HG02938 (cell line): Measurements from ENCODE around the gene MAP7.
"Not testable (repeated sequence)": the region's sequence is repeated elsewhere in the genome, so short reads cannot be mapped to it uniquely, and the experiment has no call there.

Experiments
- ATAC-seq: cut with Tn5 transposase; IDR thresholded peaks from one replicate; pipeline ENCODE4 v1.9.1; 2021; ENCODE audit warnings: mild to moderate bottlenecking, moderate library complexity; ENCODE audit not compliant: unreplicated experiment

MAP7 gene

GRCh38 chr6:136550330-136551071, at the start of gene MAP7:
Gene MAP7 (minus strand): TSS chr6:136550422. CDS start chr6:136550408, 14 bp downstream.
- peak; percentile 57 for ATAC-seq

GRCh38 chr6:136599329-136600011, 49.2 kb upstream of the MAP7 start:
- no peak for ATAC-seq

DNA sequence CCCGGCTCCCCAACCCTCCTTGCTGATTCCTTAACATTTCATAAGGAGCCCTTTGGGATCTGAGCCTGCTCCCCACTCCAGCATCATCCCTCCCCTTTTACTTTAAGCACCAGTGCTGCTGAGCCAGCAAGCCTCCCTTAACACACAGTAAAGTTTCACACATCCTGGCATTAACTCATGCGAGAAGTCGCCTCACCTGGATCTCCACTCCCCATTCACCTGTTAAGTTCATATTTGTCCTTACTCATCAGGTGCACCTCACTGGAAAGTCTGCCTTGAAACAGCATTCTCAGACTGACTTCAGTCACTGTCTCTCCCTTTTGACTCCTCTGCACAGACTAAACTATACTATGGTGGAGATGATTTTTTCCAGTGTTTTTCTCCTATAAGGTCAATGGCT, 47.8 kb upstream of the MAP7 start:
- no peak for ATAC-seq

DNA sequence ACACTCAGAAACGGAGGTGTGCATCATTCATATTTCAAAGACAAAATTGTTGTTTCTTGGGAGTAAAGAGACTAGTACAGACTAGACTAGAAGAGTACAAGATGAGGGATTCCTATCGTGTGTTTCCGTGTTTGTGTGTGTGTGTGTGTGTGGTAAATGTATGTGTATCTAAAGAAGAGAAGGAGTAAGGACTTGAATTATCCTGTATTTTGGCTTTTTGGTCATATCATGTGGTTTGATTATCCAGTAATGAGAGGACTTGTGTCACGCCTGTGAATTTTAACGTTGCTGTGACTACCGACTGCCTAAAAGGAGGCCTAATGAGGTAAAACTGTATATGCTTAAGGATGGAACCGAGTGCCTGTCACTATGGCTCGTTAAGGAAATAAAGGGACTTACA, 44.4 kb upstream of the MAP7 start:
- no peak for ATAC-seq

GRCh38 chr6:136593748-136594490, 43.7 kb upstream of the MAP7 start:
- ATAC-seq, result peak; percentile 97

DNA sequence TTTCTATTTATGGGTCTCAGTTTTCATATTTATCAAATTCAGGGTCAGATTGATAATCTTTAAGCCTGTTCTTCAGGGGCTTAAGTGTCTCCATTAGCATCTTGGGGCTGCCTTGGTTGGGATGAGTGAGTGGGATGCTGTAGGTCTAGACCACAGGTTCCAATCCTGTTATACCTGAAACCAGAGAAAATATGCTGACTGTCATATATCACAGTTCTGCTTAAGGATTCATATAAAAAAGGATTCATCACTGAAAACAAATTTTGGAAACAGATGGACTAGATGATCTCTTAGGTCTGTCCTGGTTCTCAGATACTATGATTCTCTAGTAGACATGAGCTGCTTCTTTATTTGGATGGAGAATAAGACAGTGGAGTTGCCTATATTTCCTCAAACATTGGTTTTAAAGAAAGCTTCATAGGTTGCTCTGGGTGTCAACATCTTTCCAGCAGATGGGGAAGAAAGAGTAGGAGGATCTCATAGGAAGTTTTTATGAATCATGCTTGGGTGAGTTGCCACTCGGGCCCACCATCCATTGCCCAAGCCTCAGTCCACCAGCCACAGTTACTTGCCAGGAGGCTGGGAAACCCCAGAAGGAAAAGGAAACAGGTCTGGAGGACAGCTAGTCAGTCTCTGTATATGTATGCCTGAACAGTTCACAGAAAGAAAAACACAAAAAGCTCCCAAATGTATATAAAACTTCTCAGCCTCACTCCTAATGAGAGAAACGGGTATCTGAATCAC, 42.9 kb upstream of the MAP7 start:
- ATAC-seq, result no peak

DNA sequence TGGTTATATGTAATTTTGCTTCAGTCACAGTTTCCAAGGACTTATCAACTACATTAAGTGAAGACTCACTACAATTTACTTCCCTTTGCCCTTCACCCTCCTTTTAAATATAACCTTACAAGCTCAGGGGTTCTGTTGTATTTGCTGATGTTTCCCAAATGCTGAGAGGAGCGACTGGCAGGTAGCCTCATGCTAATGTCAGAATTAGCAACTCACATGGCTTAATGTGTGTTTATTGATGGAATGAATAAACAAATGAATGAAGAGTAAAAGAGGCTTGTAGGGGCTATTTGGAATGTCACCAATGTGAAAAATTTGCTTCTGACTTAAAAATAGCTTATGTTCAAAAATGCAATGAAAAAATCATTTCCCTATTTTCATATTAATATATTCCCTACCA, 41.4 kb upstream of the MAP7 start:
- ATAC-seq, result no peak

- not testable (repeated sequence) for ATAC-seq
These were observed 40.6 kb upstream of the MAP7 start for GRCh38 chr6:136590846-136591245.

- ATAC-seq, result no peak
These were observed 37.3 kb upstream of the MAP7 start for GRCh38 chr6:136587527-136587926.

- no peak for ATAC-seq
These were observed 36.1 kb upstream of the MAP7 start for GRCh38 chr6:136586295-136586694.

DNA sequence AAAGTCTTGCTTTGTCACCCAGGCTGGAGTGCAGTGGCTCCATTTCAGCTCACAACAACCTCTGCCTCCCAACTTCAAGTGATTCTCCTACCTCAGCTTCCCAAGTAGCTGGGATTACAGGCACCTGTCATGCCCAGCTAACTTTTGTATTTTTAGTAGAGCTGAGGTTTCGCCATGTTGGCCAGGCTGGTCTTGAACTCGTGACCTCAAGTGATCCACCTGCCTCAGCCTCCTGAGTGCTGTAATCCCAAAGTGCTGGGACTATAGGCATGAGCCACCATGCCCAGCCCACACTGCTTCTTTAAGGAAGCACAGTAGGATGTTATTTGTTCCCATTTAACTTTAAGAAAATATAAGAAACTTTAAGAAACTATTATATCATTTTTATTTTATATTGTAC, 35.3 kb upstream of the MAP7 start:
- not testable (repeated sequence) for ATAC-seq

DNA sequence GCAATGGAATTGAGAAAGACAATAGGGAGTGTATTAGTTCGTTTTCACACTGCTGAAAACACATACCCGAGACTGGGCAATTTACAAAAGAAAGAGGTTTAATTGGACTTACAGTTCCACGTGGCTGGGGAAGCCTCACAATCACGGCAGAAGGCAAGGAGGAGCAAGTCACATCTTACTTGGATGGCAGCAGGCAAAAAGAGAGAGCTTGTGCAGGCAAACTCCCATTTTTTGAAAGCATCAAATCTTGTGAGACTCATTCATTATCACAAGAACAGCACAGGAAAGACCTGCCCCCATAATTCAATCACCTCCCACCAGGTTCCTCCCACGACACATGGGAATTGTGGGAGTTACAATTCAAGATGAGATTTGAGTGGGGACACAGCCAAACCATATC, 34.1 kb upstream of the MAP7 start:
- not testable (repeated sequence) for ATAC-seq

GRCh38 chr6:136582711-136583471, 32.7 kb upstream of the MAP7 start:
- ATAC-seq, result no peak

DNA sequence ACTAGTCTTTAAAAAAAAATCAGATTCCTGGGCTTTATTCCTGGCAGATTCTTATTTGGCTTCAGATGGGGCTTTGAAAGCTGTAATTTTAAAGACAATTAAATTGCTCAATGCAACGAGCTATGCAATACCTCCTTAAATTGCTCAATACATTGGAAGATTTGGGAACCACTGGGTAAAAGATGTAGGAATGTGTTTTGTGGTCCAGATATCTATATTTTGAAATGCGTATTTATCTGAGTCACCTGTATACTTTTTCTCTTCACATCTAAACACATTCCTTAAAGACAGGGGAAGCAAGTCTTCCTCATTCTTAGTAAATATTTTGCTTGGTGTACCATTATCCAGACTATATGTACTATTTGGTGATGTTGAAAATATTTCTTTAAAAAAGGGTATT, 29.6 kb upstream of the MAP7 start:
- ATAC-seq, result no peak

DNA sequence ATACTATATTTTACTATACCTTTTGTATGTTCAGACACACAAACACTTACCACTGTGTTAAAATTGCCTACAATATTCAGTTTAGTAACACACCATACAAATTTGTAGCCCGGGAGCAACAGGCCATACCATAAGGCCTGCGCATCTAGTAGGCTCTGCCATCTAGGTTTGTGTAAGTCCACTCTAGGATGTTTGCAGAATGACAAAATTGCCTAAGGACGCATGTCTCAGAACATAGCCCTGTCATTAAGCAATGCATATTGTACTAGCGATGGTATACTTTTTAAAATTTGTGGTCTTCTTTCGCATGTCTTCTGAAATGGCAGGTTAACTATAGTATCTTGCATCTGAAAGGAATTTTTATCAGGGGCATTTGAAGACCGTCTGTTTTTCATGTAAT, 26.6 kb upstream of the MAP7 start:
- ATAC-seq, result no peak

GRCh38 chr6:136571496-136571895, 21.3 kb upstream of the MAP7 start:
- no peak for ATAC-seq

DNA sequence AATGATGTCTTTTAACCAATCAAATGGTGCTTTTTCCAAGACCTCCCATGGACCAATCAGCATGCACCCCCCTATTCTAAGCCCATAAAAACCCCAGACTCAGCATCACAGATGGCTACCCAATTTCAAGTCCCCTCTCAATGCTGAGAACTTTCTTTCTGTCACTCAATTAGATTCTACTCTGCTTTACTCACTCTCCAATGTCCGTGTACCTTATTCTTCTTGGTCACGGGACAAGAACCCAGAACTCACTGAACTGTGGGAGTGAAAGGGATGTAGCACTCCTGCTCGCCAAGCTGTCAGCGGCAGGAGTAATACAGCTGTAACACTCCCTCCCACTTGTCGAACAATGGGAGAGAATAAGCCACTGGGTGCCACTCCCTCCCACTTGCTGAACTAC, 20.8 kb upstream of the MAP7 start:
- ATAC-seq, result no peak

GRCh38 chr6:136568129-136568528, 17.9 kb upstream of the MAP7 start:
- no peak for ATAC-seq

DNA sequence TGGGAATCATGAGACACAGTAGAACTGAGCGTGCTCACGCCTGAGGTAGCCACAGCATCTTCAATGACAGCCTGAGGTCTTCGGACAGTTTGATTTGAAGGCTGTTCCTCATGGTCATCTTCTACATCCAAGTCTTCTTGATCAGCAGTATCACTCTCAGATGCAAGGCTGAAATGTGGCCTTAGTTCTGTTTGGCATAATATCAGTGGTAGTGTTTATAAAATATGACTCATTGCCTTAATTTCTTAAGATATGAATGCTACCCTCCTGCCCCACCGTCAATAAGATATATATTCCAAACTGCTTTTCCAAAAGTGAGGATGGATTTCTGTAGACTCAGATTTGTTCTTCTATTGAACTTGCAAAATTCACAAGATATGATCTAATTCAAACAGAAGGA, 17.5 kb upstream of the MAP7 start:
- ATAC-seq, result no peak

DNA sequence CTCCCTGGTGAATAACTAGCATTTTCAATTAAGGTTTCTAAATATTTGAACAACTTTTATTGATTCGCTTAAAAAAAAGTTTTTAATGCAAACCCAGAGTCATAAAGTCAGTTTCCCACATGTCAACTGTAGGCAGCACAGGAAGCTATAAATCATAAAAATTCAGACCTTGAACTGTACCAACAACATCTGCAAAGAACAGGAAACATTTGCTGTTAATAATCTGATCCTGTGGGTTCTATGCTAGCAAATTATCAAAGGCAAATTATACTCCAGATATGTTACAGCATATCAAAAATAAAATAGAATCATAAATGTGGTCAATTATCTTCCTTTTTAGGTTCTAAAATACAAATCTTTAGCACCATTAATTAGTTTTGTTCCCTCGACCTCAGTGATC, 16.6 kb upstream of the MAP7 start:
- ATAC-seq, result no peak
